Measurements from ENCODE around the gene CACNB3. TPM values are rescaled to one million over a fixed set of nuclear protein-coding genes. Genes with fewer than 3 reads are reported as not detected.

The CACNB3 gene
- polyA plus RNA-seq, 3 donors: 0.84 to 6.3 (median 1.5) TPM

DNA sequence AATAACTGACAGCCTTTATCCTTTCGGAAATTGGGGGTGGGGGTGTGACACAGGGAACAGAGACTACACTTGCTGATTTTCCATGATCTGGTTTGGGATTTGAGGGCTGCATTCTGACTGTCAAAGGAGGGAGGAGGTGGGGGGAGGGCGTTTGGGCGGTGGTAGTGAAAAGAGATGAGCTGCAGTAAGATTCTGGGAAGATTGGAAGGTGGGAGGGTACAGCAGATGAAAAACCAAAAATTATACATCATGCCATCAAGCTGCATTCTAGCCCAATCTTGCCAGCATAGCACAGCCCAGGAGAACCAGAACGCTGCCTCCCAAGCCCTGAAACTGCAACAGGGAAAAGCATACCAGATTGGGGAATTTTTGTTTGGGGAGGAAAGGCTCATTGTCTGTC is 45.0 kb downstream of the CACNB3 start:
- Histone ChIP-seq H3K27ac (ENCODE audit: low read depth in 1 of 2, low read length in 2 of 2) (no peak overlapping the region), H4K20me1 (ENCODE audit: insufficient read depth, low read length) (no peaks in the 10 kb centered on the region), H3K27me3 (ENCODE audit: control insufficient read depth in 2 of 2, insufficient read depth in 2 of 2, low read length in 2 of 2) (peaks cover 14 to 24% of the 10 kb centered on the region in 2 donors), H3K79me2 (ENCODE audit: insufficient read depth, low read length) (no peaks in the 10 kb centered on the region), H3K4me3 (replicated peaks in 1 of 3; ENCODE audit: low read depth in 2 of 3, low read length in 3 of 3) (no peak overlapping the region), H3K9ac (ENCODE audit: insufficient read depth, low read length, poor library complexity, severe bottlenecking) (no peak overlapping the region), H3K36me3 (replicated peaks in 1 of 2; ENCODE audit: control insufficient read depth in 1 of 2, insufficient read depth in 2 of 2, low read length in 2 of 2) (no peaks in the 10 kb centered on the region), H3K4me1 (ENCODE audit: control insufficient read depth in 1 of 2, insufficient read depth in 2 of 2, low read length in 2 of 2) (peaks cover 22 to 23% of the 10 kb centered on the region in 2 donors), H3K9me3 (replicated peaks in 1 of 2; ENCODE audit: control insufficient read depth in 1 of 2, insufficient read depth in 1 of 2, low read length in 2 of 2) (no peaks in the 10 kb centered on the region), H2AFZ (ENCODE audit: insufficient read depth, low read depth, low read length, poor library complexity, severe bottlenecking) (no peak overlapping the region), H3K4me2 (replicated peaks; ENCODE audit: extremely low read depth, low read length, poor library complexity, severe bottlenecking) (no peak overlapping the region)
- H3K27ac Mint-ChIP-seq: no peak overlapping the region
- H3K4me3 Mint-ChIP-seq: peak overlapping the region in 1 of 2 donors; percentile 59
- DNase-seq: no peak
- peaks cover 31% of the 10 kb centered on the region for H3K4me1 Mint-ChIP-seq
- peaks cover 25 to 37% (median 27%) of the 10 kb centered on the region in 3 donors for H3K27me3 Mint-ChIP-seq (ENCODE audit: low read depth in 3 of 3)
- TF ChIP-seq, protein P1, sequence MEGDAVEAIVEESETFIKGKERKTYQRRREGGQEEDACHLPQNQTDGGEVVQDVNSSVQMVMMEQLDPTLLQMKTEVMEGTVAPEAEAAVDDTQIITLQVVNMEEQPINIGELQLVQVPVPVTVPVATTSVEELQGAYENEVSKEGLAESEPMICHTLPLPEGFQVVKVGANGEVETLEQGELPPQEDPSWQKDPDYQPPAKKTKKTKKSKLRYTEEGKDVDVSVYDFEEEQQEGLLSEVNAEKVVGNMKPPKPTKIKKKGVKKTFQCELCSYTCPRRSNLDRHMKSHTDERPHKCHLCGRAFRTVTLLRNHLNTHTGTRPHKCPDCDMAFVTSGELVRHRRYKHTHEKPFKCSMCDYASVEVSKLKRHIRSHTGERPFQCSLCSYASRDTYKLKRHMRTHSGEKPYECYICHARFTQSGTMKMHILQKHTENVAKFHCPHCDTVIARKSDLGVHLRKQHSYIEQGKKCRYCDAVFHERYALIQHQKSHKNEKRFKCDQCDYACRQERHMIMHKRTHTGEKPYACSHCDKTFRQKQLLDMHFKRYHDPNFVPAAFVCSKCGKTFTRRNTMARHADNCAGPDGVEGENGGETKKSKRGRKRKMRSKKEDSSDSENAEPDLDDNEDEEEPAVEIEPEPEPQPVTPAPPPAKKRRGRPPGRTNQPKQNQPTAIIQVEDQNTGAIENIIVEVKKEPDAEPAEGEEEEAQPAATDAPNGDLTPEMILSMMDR (IDR thresholded peaks at IDR 0.05): no peak
- 40% methylated on average over 1 of the region's 4 CpGs for WGBS (ENCODE audit: insufficient coverage)
- intact Hi-C loops (cut with micrococcal nuclease): no loop called here
- peaks cover 0 to 2% (median 0%) of the 10 kb centered on the region in 7 donors for H3K9me3 Mint-ChIP-seq
- no peaks in the 10 kb centered on the region for H3K36me3 Mint-ChIP-seq

DNA sequence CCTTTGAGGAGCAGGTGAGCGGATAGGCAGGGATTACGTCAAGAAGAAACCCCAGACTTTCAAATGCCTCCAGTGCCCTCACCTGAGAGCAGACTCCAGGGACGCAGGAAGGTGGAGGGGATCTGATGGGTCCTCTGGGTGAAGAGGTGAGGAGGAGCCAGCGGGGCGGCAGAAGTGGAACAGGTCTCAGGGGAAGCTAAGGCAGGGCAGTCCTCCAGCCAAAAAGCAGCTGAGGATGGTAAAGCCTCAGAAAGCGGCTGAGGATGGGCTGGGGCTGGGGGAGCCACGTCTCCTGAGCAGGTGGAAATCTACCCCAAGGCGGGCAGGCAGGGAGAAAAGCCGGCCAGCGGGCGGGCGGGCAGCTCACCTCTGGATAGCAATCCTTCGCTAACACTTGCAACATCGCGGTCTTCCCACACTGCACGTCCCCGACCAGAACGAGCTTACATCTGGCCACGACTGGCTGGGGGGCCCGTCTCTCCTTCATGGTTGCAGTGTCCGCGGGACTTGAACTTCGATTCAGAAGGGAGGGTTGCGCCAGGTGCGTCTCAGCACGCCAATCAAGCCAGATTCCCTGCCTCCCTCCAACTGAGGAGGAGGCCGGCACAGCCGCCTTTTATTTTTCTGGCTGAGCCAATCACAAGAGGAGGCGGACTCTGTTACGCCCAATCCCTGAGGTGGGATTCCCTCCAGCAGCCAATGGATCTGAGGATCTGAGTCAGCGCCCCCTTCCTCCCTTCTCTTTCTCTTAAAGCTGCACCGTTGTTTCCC is 47.2 kb downstream of the CACNB3 start, which contains the start of gene RND1:
Gene RND1, minus strand, starts transcription at position 590 of the 771 bp plus-strand sequence. Its CDS starts 103 bp downstream, at position 487.
- H3K27ac Mint-ChIP-seq: peak within 1 kb of the TSS in 5 of 7 donors; percentile 26 to 80 (median 74)
- H3K4me3 Mint-ChIP-seq: peak within 1 kb of the TSS; percentile 92 to 98
- peaks cover 26 to 34% (median 26%) of the 10 kb centered on the region in 3 donors for H3K27me3 Mint-ChIP-seq (ENCODE audit: low read depth in 3 of 3)
- H3K36me3 Mint-ChIP-seq: no peaks in the 10 kb centered on the region
- Histone ChIP-seq H3K4me2 (replicated peaks; ENCODE audit: extremely low read depth, low read length, poor library complexity, severe bottlenecking) (peak within 1 kb of the TSS; percentile 82), H3K4me3 (replicated peaks in 1 of 3; ENCODE audit: low read depth in 2 of 3, low read length in 3 of 3) (peak within 1 kb of the TSS; percentile 42 to 77 (median 54)), H3K9me3 (replicated peaks in 1 of 2; ENCODE audit: control insufficient read depth in 1 of 2, insufficient read depth in 1 of 2, low read length in 2 of 2) (no peaks in the 10 kb centered on the region), H3K9ac (ENCODE audit: insufficient read depth, low read length, poor library complexity, severe bottlenecking) (peak within 1 kb of the TSS; percentile 34), H4K20me1 (ENCODE audit: insufficient read depth, low read length) (no peaks in the 10 kb centered on the region), H3K27me3 (ENCODE audit: control insufficient read depth in 2 of 2, insufficient read depth in 2 of 2, low read length in 2 of 2) (peaks cover 14 to 24% of the 10 kb centered on the region in 2 donors), H3K27ac (ENCODE audit: low read depth in 1 of 2, low read length in 2 of 2) (no peak within 1 kb of the TSS), H3K79me2 (ENCODE audit: insufficient read depth, low read length) (no peaks in the 10 kb centered on the region), H3K36me3 (replicated peaks in 1 of 2; ENCODE audit: control insufficient read depth in 1 of 2, insufficient read depth in 2 of 2, low read length in 2 of 2) (no peaks in the 10 kb centered on the region), H3K4me1 (ENCODE audit: control insufficient read depth in 1 of 2, insufficient read depth in 2 of 2, low read length in 2 of 2) (peaks cover 22 to 23% of the 10 kb centered on the region in 2 donors), H2AFZ (ENCODE audit: insufficient read depth, low read depth, low read length, poor library complexity, severe bottlenecking) (peak within 1 kb of the TSS; percentile 86)
- H3K4me1 Mint-ChIP-seq: peaks cover 31% of the 10 kb centered on the region
- TF ChIP-seq, protein P1 (IDR thresholded peaks at IDR 0.05): no peak
- peaks cover 0 to 2% (median 0%) of the 10 kb centered on the region in 7 donors for H3K9me3 Mint-ChIP-seq
- peak; percentile 75 to 97 (median 88) for DNase-seq
- WGBS (ENCODE audit: insufficient coverage): 2% methylated on average over 27 of the region's 32 CpGs
- intact Hi-C loops (cut with micrococcal nuclease): no loop called here

All from CD14-positive monocyte (primary cell).